Liver (tissue), 9 donors: Measurements from ENCODE around the gene IFRD2. TPM values are rescaled to one million over a fixed set of nuclear protein-coding genes. Genes with fewer than 3 reads are reported as not detected.

Source experiments
- DNase-seq: peaks from one replicate; pipeline ENCODE4 v3.0.0-alpha.2; 2017; ENCODE audit warnings: low spot score
- H3K27ac ChIP-seq, 2 donors: one replicate each; pipeline ENCODE4 v1.7.0; 2013; ENCODE audit warnings: inconsistent platforms in 2 of 2, low read length in 2 of 2, control low read depth in 1 of 2, low read depth in 1 of 2, mild to moderate bottlenecking in 1 of 2
- H3K27me3 ChIP-seq, 4 donors: one replicate each; pipeline versions ENCODE4 v1.6.1 to v1.7.0; 2013; ENCODE audit warnings: low read length in 3 of 4, inconsistent platforms in 1 of 4, mild to moderate bottlenecking in 1 of 4, moderate library complexity in 1 of 4; ENCODE audit not compliant: control insufficient read depth in 4 of 4, insufficient read depth in 4 of 4
- H3K36me3 ChIP-seq, 4 donors: one replicate each; pipeline versions ENCODE4 v1.6.1 to v1.7.0; 2013; ENCODE audit warnings: low read length in 3 of 4, mild to moderate bottlenecking in 3 of 4, low read depth in 1 of 4, moderate library complexity in 1 of 4; ENCODE audit not compliant: control insufficient read depth in 4 of 4, insufficient read depth in 3 of 4
- H3K4me1 ChIP-seq, 4 donors: one replicate each; pipeline versions ENCODE4 v1.6.1 to v1.7.0; 2013; ENCODE audit warnings: low read length in 3 of 4, mild to moderate bottlenecking in 3 of 4, moderate library complexity in 1 of 4; ENCODE audit not compliant: control insufficient read depth in 4 of 4, insufficient read depth in 4 of 4
- H3K4me3 ChIP-seq, 3 donors: one replicate each; pipeline versions ENCODE4 v1.6.1 to v1.7.0; 2013; ENCODE audit warnings: low read length in 3 of 3, control low read depth in 1 of 3, low read depth in 1 of 3, mild to moderate bottlenecking in 1 of 3
- H3K9ac ChIP-seq, 2 donors: one replicate each; pipeline ENCODE4 v1.7.0; 2013; ENCODE audit warnings: low read length in 2 of 2, mild to moderate bottlenecking in 2 of 2, moderate library complexity in 2 of 2, control low read depth in 1 of 2, low read depth in 1 of 2
- H3K9me3 ChIP-seq, 4 donors: one replicate each; pipeline versions ENCODE4 v1.6.1 to v1.7.0; 2013; ENCODE audit warnings: low read length in 3 of 4; ENCODE audit not compliant: control insufficient read depth in 4 of 4
- CTCF ChIP-seq: fragments of 150-350 bp; IDR thresholded peaks from 2 replicates; pipeline ENCODE4 v1.5.1; 2017; ENCODE audit warnings: improper control_type of control experiment, low read depth, low read length; ENCODE audit not compliant: missing input control
- EGR1 ChIP-seq, 2 donors: IDR thresholded peaks; 2 replicates each; pipeline ENCODE4 v1.6.1; 2016 to 2018; ENCODE audit warnings: antibody characterized with exemption in 2 of 2, low read depth in 2 of 2
- FOXA1 ChIP-seq: IDR thresholded peaks from 2 replicates; pipeline ENCODE4 v1.6.1; 2016; ENCODE audit warnings: antibody characterized with exemption
- FOXA2 ChIP-seq: IDR thresholded peaks from 2 replicates; pipeline ENCODE4 v1.6.1; 2016; ENCODE audit warnings: antibody characterized with exemption
- GABPA ChIP-seq, 2 donors: IDR thresholded peaks in 1 of 2; conservative IDR thresholded peaks in 1 of 2; 2 replicates each; pipeline ENCODE4 v1.6.1; 2016; ENCODE audit warnings: antibody characterized with exemption in 2 of 2, mild to moderate bottlenecking in 1 of 2, moderate library complexity in 1 of 2
- HNF4A ChIP-seq, 2 donors: conservative IDR thresholded peaks; 2 replicates each; pipeline ENCODE4 v1.6.1; 2016; ENCODE audit warnings: antibody characterized with exemption in 2 of 2, mild to moderate bottlenecking in 2 of 2
- HNF4G ChIP-seq: IDR thresholded peaks from 2 replicates; pipeline ENCODE4 v1.6.1; 2016; ENCODE audit warnings: antibody characterized with exemption
- JUND ChIP-seq, 2 donors: IDR thresholded peaks; 2 replicates each; pipeline ENCODE4 v1.6.1; 2016; ENCODE audit warnings: antibody characterized with exemption in 2 of 2
- MAX ChIP-seq: IDR thresholded peaks from 2 replicates; pipeline ENCODE4 v1.6.1; 2016; ENCODE audit warnings: antibody characterized with exemption
- NR2F2 ChIP-seq: IDR thresholded peaks from 2 replicates; pipeline ENCODE4 v1.6.1; 2016; ENCODE audit warnings: antibody characterized with exemption
- RAD21 ChIP-seq, 2 donors: IDR thresholded peaks; 2 replicates each; pipeline ENCODE4 v1.6.1; 2016; ENCODE audit warnings: antibody characterized with exemption in 2 of 2, mild to moderate bottlenecking in 2 of 2
- RXRA ChIP-seq, 2 donors: IDR thresholded peaks; 2 replicates each; pipeline ENCODE4 v1.6.1; 2017 to 2018; ENCODE audit warnings: antibody characterized with exemption in 2 of 2, mild to moderate bottlenecking in 1 of 2
- SP1 ChIP-seq: IDR thresholded peaks from 2 replicates; pipeline ENCODE4 v1.6.1; 2018; ENCODE audit warnings: antibody characterized with exemption, mild to moderate bottlenecking
- TAF1 ChIP-seq: conservative IDR thresholded peaks from 2 replicates; pipeline ENCODE4 v1.6.1; 2016; ENCODE audit warnings: antibody characterized with exemption, mild to moderate bottlenecking
- YY1 ChIP-seq: IDR thresholded peaks from 2 replicates; pipeline ENCODE4 v1.6.1; 2016; ENCODE audit warnings: antibody characterized with exemption, mild to moderate bottlenecking
- WGBS: extraction: QIAGEN DNeasy Blood & Tissue Kit; methylation state at CpG from one replicate; pipeline ENCODE4 v1.1.7; 2013; 5-methylcytosine and 5-hydroxymethylcytosine counted together
- polyA plus RNA-seq, 2 donors: library from polyadenylated mRNA; stranded (reverse) in 1 of 2; unstranded in 1 of 2; fragments of 200-250 nt in 1 of 2; fragments of >200 nt in 1 of 2; fragmentation: Nextera tagmentation in 1 of 2; extraction: Ambion mirVana in 1 of 2; gene quantifications; one replicate each; pipeline versions ENCODE4 v1.2.1 to v1.2.3, GENCODE V29; 2013 to 2015
- total RNA-seq, 2 donors: library from RNA; depleted of rRNA; stranded (reverse); fragments of >200 nt; gene quantifications; one replicate each; pipeline ENCODE4 v1.2.3, GENCODE V29; 2014
- TF ChIP-seq, protein P1 (sequence below): IDR thresholded peaks from 2 replicates; pipeline ENCODE4 v1.6.1; 2016; ENCODE audit warnings: antibody characterized with exemption, mild to moderate bottlenecking
- TF ChIP-seq, protein P2 (sequence below): IDR thresholded peaks from 2 replicates; pipeline ENCODE4 v1.6.1; 2016; ENCODE audit warnings: antibody characterized with exemption
- TF ChIP-seq, protein P3 (sequence below): IDR thresholded peaks from 2 replicates; pipeline ENCODE4 v1.6.1; 2016; ENCODE audit warnings: antibody characterized with exemption
- donor health status: healthy.
- donor health status: healthy.
- donor health status: healthy.
- donor health status: healthy.
- donor health status: healthy.

IFRD2 gene
- total and polyA plus RNA-seq, 4 donors = 55.7 to 91.2 (median 63.2) TPM

DNA sequence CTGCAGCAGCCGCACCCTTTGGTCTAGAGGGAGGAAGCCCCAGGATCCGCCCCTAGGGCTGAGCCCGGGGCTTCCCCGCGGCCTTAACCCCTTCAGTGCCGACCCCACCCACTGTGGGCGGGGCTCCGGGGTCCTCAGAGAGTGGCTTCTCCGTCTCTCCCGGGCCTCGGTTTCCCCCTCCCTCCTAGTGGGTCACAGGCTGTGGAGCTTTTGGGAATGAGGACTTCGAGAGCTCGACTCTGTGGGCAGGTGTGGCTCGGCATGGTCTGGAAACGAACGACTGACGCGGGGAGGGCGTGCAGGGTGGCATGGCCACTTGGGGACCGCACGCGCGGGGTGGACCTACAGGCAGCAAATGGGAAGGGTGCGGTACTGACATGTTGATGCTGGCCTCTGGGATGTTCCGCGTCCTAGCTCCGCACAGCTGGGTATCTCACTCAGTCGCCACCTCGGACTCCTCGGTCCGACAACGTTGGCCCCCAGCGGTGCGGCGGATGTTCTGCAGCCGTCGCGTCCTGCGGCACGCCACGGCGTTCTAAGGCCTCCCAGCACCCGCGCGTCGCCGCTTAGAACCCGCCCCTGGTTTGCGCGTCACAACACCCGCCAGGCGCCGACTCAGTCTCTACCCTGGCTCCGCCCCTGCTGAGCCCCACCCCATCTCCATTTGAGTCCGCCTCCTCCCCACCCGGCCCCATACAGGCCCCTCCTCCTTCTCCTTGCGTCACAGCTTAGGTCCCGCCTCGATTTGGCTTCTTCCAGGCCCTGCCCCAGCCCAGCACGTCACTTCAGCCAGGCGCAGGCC, 6.8 kb upstream of the IFRD2 start, which contains the start of the genes HYAL3 and NAA80:
TSS of gene HYAL3 (minus strand) at position 570 of the 802 bp plus-strand sequence. CDS start 3,803 bp downstream, outside the sequence.
TSS of gene NAA80 (minus strand) at position 570 of the 802 bp plus-strand sequence. CDS start 1,942 bp downstream, outside the sequence.
- H3K4me1 ChIP-seq = peaks cover 12 to 49% (median 31%) of the 10 kb centered on the region in 4 donors
- under 1% methylated on average over 61 of the region's 61 CpGs for WGBS
- peak within 1 kb of the TSS; percentile 54 to 86 (median 67) for H3K4me3 ChIP-seq
- peaks cover 0 to 3% (median 0%) of the 10 kb centered on the region in 4 donors for H3K36me3 ChIP-seq
- peak; percentile 55 for TF ChIP-seq YY1
- no peak for TF ChIP-seq RAD21 (IDR thresholded peaks at IDR 0.05)
- TF ChIP-seq JUND (IDR thresholded peaks at IDR 0.05) = no peak
- TF ChIP-seq HNF4A (conservative IDR thresholded peaks at IDR 0.05) = no peak
- TF ChIP-seq MAX = no peak
- TF ChIP-seq HNF4G = no peak
- TF ChIP-seq CTCF = peak; percentile 33
- no peak for TF ChIP-seq FOXA1
- TF ChIP-seq SP1 = no peak
- no peak for TF ChIP-seq NR2F2
- TF ChIP-seq, protein P1, sequence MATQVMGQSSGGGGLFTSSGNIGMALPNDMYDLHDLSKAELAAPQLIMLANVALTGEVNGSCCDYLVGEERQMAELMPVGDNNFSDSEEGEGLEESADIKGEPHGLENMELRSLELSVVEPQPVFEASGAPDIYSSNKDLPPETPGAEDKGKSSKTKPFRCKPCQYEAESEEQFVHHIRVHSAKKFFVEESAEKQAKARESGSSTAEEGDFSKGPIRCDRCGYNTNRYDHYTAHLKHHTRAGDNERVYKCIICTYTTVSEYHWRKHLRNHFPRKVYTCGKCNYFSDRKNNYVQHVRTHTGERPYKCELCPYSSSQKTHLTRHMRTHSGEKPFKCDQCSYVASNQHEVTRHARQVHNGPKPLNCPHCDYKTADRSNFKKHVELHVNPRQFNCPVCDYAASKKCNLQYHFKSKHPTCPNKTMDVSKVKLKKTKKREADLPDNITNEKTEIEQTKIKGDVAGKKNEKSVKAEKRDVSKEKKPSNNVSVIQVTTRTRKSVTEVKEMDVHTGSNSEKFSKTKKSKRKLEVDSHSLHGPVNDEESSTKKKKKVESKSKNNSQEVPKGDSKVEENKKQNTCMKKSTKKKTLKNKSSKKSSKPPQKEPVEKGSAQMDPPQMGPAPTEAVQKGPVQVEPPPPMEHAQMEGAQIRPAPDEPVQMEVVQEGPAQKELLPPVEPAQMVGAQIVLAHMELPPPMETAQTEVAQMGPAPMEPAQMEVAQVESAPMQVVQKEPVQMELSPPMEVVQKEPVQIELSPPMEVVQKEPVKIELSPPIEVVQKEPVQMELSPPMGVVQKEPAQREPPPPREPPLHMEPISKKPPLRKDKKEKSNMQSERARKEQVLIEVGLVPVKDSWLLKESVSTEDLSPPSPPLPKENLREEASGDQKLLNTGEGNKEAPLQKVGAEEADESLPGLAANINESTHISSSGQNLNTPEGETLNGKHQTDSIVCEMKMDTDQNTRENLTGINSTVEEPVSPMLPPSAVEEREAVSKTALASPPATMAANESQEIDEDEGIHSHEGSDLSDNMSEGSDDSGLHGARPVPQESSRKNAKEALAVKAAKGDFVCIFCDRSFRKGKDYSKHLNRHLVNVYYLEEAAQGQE = no peak
- TF ChIP-seq TAF1 = peak; percentile 66
- no peak for TF ChIP-seq GABPA (IDR thresholded peaks at IDR 0.05 in 1 of 2, conservative IDR thresholded peaks at IDR 0.05 in 1 of 2)
- TF ChIP-seq EGR1 (IDR thresholded peaks at IDR 0.05; ENCODE audit: low read depth in 2 of 2) = no peak
- TF ChIP-seq, protein P2, sequence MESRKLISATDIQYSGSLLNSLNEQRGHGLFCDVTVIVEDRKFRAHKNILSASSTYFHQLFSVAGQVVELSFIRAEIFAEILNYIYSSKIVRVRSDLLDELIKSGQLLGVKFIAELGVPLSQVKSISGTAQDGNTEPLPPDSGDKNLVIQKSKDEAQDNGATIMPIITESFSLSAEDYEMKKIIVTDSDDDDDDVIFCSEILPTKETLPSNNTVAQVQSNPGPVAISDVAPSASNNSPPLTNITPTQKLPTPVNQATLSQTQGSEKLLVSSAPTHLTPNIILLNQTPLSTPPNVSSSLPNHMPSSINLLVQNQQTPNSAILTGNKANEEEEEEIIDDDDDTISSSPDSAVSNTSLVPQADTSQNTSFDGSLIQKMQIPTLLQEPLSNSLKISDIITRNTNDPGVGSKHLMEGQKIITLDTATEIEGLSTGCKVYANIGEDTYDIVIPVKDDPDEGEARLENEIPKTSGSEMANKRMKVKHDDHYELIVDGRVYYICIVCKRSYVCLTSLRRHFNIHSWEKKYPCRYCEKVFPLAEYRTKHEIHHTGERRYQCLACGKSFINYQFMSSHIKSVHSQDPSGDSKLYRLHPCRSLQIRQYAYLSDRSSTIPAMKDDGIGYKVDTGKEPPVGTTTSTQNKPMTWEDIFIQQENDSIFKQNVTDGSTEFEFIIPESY = no peak
- no peak for TF ChIP-seq RXRA (IDR thresholded peaks at IDR 0.05)
- TF ChIP-seq FOXA2 = no peak
- TF ChIP-seq, protein P3, sequence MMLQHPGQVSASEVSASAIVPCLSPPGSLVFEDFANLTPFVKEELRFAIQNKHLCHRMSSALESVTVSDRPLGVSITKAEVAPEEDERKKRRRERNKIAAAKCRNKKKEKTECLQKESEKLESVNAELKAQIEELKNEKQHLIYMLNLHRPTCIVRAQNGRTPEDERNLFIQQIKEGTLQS = peak; percentile 69
- H3K9me3 ChIP-seq = no peaks in the 10 kb centered on the region
- H3K9ac ChIP-seq = peak within 1 kb of the TSS; percentile 81 to 90
- DNase-seq = peak; percentile 99
- H3K27me3 ChIP-seq = no peaks in the 10 kb centered on the region
- peak within 1 kb of the TSS; percentile 84 to 95 for H3K27ac ChIP-seq
